Measurements from ENCODE around the gene ADAMTS12. TPM values are rescaled to one million over a fixed set of nuclear protein-coding genes. Genes with fewer than 3 reads are reported as not detected.

Gene ADAMTS12
- total RNA-seq, 1 experiment from 2014 or later: 6.2 TPM

DNA sequence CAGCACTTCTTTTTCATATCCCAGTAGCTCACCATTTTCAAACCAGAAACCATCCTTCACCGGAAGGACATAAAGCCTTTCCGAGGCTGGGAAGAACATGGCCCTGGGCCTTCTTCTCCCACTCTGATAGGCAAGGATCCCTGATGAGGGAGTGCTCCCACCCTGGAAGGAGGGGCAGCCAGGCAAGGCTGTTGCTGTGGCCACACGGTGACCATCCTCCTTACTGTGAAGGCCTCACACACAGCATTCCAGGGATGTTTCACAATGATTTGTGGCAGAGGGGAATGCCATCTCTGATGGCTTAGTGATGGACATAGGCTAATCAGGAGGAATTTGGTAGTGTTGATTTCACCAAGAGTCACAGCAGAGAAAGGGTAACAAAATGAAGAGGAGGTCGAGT lies 130.7 kb downstream of the ADAMTS12 start:
- Histone ChIP-seq H4K5ac (ENCODE audit: insufficient read length, low read depth, low read length) (no peak overlapping the region), H4K91ac (ENCODE audit: insufficient read length, low read depth, low read length) (no peak overlapping the region), H3T11ph (ENCODE audit: low read length) (no peak overlapping the region), H3K79me1 (ENCODE audit: insufficient read depth, low read depth, low read length, poor library complexity, severe bottlenecking) (no peaks in the 10 kb centered on the region), H3K79me2 (ENCODE audit: insufficient read depth, low read length) (no peaks in the 10 kb centered on the region), H3K9me3 (ENCODE audit: control insufficient read depth, low read depth, low read length) (no peaks in the 10 kb centered on the region), H2BK120ac (ENCODE audit: low read depth, low read length, poor library complexity, severe bottlenecking) (no peak overlapping the region), H3K23ac (ENCODE audit: insufficient read length, low read depth, low read length) (no peak overlapping the region), H3K9ac (ENCODE audit: extremely low read depth, insufficient read length, low read length) (no peak overlapping the region), H2AK5ac (ENCODE audit: insufficient read length, low read length) (no peak overlapping the region), H3K4me1 (ENCODE audit: insufficient read depth, low read length) (peaks cover 21% of the 10 kb centered on the region), H4K8ac (replicated peaks; ENCODE audit: insufficient read length, low read depth, low read length) (no peak overlapping the region), H4K20me1 (ENCODE audit: control insufficient read depth, insufficient read depth, insufficient read length) (no peaks in the 10 kb centered on the region), H3K27ac (ENCODE audit: insufficient read length, low read depth, low read length) (no peak overlapping the region), H2BK15ac (ENCODE audit: low read depth, low read length) (no peak overlapping the region), H3K4me2 (ENCODE audit: insufficient read depth, insufficient read length, low read length) (no peak overlapping the region), H3K14ac (ENCODE audit: insufficient read depth, low read length) (no peak overlapping the region), H2BK12ac (ENCODE audit: insufficient read length, low read depth, low read length) (no peak overlapping the region), H3K56ac (ENCODE audit: insufficient read length, low read depth, low read length) (no peak overlapping the region), H3K27me3 (ENCODE audit: insufficient read depth, low read length) (no peaks in the 10 kb centered on the region), H3K18ac (ENCODE audit: insufficient read length, low read depth, low read length) (no peak overlapping the region), H2BK5ac (ENCODE audit: insufficient read length, low read length) (no peak overlapping the region), H3K4ac (ENCODE audit: low read depth, low read length) (no peak overlapping the region), H3K23me2 (ENCODE audit: insufficient read length, low read depth, low read length, poor library complexity, severe bottlenecking) (no peaks in the 10 kb centered on the region), H2BK20ac (ENCODE audit: low read depth, low read length, poor library complexity, severe bottlenecking) (no peak overlapping the region), H2AFZ (ENCODE audit: low read length) (no peak overlapping the region)
- TF ChIP-seq, protein P1, sequence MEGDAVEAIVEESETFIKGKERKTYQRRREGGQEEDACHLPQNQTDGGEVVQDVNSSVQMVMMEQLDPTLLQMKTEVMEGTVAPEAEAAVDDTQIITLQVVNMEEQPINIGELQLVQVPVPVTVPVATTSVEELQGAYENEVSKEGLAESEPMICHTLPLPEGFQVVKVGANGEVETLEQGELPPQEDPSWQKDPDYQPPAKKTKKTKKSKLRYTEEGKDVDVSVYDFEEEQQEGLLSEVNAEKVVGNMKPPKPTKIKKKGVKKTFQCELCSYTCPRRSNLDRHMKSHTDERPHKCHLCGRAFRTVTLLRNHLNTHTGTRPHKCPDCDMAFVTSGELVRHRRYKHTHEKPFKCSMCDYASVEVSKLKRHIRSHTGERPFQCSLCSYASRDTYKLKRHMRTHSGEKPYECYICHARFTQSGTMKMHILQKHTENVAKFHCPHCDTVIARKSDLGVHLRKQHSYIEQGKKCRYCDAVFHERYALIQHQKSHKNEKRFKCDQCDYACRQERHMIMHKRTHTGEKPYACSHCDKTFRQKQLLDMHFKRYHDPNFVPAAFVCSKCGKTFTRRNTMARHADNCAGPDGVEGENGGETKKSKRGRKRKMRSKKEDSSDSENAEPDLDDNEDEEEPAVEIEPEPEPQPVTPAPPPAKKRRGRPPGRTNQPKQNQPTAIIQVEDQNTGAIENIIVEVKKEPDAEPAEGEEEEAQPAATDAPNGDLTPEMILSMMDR (conservative IDR thresholded peaks at IDR 0.05): no peak
- Mint-ChIP-seq H3K4me3 (no peak overlapping the region), H3K36me3 (ENCODE audit: insufficient read depth in 1 of 3, low read depth in 3 of 3) (no peaks in the 10 kb centered on the region), H3K4me1 (peaks cover 42 to 50% of the 10 kb centered on the region in 2 experiments), H3K9me3 (no peaks in the 10 kb centered on the region; a peak in 1 of 5 replicates), H3K27me3 (ENCODE audit: low read depth) (no peaks in the 10 kb centered on the region), H3K27ac (peak overlapping the region in 1 of 3 experiments; percentile 3; a peak in 2 of 7 replicates)
- peak; percentile 49 for DNase-seq
- no CpG with 5 or more reads among the region's 4 CpGs for WGBS (ENCODE audit: extremely low coverage, insufficient read length, low lambda C conversion rate)

All from H9 (cell line).